HG03066 (cell line): ENCODE data around the gene TRAF3IP1.
"Not testable (repeated sequence)": the region's sequence is repeated elsewhere in the genome, so short reads cannot be mapped to it uniquely, and the experiment has no call there.

Experiments
- ATAC-seq: cut with Tn5 transposase; IDR thresholded peaks from one replicate; pipeline ENCODE4 v1.9.1; 2021; ENCODE audit warnings: low read depth; ENCODE audit not compliant: unreplicated experiment

The TRAF3IP1 gene

DNA sequence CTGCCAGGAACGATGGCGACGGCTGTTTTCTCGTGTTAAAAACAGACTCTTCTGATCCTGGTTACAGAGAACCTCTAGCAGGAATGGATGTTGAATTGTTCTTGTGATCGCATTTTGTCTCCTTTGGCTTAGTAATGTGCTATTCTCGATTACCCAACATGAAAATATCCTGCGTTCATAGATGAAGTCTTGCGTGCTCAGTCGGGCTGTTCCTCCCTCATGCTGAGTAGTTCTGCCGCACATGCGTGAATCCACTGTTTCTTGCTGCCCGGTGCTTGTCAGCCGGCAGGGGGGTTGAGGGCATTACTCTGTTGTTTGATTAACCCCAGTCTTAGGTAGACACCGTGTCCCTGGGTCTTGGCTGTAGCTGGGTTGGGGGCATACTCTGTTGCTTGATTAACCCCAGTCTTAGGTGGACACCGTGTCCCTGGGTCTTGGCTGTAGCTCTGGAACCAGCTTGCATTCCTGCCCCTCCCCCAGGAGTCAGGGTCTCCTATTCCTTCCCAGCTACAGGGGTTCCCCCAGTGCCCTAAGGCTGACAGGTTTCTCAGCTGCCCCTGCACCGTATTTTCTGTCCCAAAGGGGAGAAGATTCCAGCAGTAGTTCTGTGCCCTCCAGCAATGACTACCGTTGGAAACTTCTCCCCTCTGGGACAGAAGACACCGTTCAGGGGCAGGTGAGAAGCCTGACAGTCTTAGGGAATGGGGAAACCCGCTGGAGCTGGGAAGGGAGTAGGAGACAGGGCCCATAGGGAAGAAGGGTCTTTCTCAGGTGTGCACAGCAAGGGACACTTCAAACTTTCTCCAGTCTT, 84.3 kb downstream of the TRAF3IP1 start:
- ATAC-seq, result no peak

DNA sequence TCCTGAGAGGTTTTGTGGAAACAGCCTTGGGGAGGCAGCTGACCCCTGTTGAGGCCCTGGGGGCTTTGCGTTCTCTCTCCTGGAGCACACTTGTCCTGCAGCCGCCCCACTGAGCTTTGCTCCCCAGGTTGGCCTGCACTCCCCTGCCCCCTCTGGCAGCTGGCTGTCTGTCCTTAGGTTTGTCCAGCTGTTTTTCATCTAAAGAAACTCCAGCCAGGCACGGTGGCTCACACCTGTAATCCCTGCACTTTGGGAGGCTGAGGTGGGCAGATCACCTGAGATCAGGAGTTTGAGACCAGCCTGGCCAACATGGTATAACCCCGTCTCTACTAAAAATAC, 84.9 kb downstream of the TRAF3IP1 start:
- not testable (repeated sequence) for ATAC-seq

DNA sequence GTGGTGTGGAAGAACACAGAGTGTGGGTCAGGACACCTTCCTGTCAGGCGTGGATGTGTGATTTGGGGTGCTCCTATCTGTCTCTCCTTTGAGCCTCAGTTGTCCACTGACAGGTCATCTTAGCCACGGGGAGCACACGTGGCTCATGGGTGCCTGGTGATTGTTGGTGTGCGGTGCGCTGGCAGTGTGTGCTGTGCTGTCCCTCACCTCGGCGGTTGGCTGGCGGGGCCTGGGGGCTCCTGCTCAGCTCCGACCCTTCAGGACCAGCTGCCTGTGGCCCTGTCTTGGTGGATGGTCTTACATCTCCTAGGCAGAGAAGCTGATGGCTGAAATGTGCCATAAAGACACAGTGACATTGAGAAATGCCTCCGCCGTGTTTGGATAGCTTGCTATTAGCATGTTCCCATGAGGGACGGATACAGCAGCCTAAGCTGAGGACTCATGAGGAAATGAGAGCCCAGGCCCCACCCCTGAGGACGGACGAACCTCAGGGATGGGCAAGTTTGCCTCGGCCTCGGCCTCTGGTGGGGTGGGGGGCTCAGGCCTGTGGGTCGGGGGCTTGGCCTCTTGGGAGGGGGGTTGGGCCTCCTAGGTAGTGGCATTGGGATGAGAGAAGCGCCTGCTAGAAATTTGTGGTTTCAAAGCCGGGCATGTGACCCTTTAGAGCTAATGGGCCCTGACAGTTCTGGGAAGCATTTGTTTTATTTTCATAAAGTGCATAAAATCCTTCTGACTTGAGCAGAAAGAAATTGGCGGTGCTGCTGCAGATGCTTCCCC, 86.1 kb downstream of the TRAF3IP1 start:
- ATAC-seq, result no peak

DNA sequence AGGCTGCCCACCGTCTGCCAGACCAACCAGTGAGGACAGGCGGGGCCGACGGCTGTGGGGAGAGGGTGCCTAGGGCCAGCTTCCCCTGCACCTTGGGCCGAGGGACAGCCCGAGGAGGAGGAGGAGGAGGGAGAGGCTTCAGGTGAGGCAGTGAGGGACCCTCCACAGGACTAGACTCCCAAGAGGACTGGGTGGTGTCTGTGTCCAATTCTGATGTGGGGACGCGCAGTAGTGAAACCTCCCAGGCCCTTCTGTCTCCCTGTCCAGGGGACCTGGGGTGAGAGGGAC, 86.6 kb downstream of the TRAF3IP1 start:
- no peak for ATAC-seq

DNA sequence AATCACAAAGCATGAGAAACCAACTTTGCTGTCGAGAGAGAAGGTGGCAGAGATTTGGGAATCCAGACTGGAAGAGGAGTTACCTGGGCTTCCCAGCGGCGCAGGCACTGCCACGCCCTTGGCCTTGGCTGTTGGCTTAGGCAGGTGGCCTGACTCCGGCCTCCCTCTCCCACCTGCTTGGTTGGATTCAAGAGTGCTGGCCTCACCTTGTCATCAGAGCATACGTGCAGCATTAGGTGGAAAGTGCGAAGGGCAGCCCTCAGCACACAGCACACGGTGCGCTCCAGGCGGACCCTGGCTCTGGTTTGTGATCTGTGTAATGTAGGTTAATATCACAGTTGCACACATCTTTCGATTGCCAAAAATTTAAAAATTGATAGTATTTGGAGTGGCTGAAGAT, 87.2 kb downstream of the TRAF3IP1 start:
- no peak for ATAC-seq

DNA sequence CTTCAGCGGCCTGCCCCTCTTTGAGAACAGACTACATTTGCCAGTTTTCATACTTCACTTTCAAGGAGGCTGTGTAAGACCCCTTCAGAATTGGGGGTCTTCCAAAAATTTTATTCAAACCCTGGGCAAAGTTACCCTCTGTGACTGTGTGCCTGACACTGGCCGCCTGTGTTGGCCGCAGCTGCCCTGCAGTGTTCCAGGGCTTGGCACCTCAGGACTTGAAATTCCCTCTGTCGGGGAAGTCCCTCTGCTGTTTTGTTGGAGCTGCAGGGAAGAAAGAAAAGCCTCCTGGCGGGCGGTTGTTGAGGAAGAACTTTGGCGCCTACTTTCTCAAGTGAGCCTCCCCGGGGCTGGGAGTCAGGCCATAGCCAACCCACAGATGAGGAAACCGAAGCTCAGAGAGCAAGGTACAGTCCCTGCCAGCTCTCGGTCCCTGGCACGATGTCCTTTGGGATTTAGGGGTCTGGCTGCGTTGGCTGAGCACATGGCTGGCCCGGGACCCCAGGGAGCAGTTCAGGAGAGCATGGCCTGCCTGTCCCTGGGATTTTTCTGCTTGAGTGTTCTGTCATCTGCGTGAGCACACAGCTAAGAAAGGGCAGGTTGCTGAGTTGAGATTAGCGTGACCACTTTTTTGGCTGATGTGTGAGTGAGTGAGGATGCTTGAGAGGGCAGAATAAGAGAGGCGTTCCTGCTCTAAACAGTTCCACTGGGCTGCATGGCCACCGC, 88.5 kb downstream of the TRAF3IP1 start:
- ATAC-seq, result no peak

DNA sequence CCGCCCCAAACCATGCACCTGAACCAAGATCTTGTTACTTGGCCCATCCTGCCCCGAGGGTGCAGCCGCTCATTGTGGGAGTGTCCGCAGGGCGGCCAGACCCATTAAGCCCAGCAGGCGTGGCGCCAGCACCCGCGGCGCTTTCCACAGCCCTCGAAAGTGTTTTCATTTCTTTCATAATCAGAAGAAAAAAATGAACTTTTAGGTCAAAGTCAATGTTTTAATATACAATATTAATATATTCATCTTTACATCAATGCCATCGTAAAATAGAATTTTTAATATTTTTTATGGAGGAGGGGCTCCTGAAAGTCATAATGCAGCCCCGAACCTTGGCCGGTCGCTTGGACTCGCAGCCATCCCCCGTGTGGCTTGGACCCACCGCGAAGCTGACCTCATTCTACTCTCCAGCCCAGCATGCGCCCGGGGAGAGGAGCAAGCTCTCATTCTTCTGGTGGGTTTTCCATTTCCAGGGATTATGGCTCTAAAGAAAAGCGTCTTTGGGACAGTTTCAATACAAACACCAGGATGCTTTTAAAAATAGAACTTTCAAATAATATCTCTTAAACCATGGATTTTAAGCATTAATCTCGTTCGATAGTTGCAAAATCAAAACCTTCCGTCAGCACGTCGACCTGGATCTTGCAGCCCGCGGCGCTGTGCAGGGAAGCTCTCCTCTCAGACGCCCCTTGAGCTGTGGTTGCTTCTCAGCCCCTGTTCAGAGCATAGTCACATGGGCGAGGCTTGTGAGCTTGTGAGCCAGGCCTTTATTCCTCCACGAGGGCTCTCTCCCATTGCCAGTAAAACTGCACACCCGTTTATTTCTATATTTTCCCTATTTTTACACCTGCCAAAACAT, 89.3 kb downstream of the TRAF3IP1 start:
- ATAC-seq, result no peak

DNA sequence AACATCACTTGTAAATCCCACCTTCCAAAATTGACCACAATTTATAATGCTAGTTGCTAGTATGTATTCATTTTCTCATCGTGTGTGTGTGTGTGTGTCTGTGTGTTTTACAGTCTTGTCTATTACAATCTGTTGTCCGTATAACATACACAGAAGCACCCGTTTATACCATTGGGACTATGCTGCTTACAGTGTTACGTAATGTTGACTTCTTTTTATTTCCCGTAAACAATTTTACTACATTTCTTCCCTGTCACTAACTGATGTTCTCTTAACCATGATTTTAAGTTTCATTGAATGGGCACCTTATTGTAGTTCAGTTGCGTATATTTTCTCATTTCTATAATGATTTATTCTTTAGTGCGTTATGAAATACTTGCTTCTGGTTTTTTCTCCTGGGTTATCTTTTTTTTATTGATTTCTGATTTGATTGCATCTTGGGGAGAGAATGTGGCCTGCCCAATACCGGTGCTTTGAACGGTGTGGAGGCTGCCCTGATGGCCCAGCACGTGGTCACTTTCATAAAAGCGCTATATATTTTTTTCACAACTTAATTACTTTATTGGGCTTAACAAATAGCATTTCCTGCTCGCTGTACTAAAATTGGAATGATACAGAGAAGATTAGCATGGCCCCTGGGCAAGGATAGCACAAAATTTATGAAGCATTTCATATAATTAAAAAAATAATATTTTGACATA, 91.9 kb downstream of the TRAF3IP1 start:
- no peak for ATAC-seq

DNA sequence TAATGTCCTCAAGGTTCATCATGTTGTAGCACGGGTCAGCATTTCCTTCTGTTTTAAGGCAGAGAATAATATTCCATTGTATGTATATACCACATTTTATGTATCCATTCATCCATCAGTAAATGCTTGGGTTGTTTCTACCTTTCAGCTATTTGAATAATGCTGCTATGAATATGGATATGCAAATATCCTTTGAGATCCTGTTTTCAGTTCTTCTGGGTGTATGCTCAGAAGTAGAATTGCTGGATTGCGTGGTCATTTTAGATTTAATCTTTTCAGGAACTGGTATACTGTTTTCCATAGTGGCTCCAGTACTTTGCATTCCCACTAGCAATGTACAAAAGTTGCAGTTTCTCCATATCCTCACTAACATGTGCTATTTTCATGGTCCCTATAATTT, 93.0 kb downstream of the TRAF3IP1 start:
- ATAC-seq, result no peak

DNA sequence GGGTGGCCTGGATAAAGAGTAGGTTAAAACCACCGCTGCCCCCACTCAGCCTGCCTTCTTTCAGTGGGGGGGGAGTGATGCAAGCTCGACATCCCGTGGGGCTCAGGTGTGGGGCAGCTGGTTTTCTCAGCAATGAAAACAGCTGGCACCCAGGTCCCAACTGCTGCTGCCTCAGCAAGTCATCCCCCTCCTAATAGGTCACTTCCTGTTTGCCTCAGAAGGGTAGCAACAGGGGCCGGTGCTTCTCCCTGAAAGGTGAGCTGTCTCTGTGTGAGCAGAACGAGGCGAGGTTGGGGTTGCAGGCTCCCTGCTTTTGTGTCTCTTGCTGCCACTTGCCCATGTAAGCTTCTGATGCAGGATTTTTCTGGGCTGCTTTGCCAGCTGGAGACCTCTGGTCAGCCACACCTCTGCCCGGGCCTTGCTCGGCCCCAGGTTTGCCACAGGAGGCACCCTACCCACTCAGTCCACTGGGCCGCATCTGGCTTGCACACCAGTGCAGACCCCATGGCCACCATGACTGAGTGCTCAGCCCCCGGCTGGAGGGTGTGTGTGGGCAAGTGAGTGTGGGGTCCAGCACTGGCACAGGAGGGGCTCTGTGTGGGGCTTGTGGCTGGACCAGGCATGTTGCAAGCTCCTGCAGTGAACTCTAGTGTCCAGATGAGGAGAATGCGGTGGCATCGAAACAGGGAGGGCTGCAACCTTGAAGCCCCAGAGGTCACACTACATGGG, 94.9 kb downstream of the TRAF3IP1 start:
- no peak for ATAC-seq

DNA sequence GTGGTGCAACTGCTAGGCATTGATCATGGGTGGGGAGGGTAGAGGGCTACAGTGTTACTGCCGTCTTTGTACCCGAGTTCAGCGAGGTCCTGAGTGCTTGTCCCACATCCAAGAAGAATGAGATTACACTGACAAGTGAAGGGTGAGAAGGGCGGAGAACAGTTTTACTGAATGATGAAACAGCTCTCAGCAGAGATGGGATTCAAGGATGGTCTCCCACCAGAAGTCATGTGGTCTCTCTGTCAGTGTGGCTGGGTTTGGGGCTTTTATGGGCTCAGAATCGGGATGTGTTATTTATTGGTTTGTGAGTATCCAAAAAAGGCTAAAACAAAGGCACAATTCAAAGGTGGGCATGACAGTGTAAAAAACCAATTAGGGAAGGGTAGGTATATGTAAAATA, 95.6 kb downstream of the TRAF3IP1 start:
- no peak for ATAC-seq

DNA sequence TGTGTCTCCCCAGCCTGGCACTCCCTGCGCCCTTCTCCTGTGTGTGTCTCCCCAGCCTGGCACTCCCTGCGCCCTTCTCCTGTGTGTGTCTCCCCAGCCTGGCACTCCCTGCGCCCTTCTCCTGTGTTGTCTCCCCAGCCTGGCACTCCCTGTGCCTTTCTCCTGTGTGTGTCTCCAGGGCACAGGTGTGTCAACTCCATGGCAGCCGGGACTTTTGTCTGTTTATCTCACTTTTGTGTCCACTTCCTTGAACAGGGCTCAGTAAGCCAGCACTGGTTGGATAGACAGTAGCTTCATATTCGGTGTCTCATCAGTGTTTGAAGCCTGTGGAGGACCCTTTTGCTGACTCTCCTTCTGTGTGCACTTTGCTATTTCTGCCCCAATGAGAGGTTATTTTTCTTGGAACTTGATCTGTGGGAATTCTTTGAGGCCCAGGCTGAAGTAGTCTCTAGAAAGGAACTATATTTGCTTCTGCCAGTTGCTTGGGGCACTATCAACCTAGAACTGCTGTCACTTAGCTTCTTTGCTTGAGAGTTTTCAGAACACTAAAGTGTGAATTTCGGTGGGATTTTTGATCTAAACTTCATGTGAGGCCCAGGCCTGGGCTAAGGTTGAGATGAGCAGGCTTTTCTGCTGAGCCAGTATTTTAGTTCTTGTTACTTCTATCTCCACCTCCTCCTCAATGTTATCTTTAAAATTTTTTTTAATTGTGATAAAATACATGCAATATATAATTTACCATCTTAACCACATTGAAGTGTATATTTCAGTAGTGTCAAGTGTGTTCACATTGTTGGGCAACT, 98.1 kb downstream of the TRAF3IP1 start:
- ATAC-seq, result no peak

DNA sequence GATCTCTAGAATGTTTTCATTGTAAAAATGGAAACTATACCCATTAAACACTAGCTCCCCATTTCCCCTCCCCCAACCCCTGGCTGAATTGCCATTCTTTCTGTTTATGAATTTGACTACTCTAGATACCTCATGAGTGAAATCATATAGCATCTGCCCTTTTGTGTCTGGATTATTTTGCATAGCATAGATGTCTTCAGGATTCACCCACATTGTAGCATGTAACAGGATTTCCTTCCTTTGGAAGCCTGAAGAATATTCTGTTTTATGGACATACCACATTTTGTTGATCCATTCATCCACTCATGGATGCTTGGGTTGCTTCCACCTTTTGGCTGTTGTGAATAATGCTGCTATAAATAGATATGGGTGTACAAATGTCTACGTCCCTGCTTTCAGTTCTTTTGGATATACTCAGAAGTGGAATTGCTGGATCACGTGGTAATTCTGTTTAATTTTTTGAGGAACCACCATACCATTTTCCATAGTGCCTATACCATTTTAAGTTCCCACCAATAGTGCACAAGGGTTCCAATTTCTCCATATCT, 98.8 kb downstream of the TRAF3IP1 start:
- ATAC-seq, result no peak

DNA sequence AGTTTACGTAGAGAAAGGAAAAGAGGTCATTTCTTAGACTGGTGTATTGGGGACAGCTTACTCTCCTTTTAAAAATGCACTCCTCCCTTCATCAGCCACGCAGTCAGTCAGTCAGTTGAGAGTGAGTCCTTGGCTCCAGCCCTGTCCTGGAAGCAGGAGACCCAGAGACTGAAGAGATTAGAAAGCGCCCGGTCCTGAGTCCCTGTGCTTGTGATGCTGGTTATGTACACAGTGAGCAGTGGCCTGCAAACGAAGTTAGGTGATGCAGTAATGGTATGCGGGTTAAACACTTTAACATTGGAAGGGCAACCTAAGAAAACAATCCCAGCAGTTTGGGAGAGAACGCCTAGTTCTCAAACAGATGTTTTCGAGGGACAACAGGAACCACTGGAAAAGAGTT, 100.1 kb downstream of the TRAF3IP1 start:
- ATAC-seq, result no peak

DNA sequence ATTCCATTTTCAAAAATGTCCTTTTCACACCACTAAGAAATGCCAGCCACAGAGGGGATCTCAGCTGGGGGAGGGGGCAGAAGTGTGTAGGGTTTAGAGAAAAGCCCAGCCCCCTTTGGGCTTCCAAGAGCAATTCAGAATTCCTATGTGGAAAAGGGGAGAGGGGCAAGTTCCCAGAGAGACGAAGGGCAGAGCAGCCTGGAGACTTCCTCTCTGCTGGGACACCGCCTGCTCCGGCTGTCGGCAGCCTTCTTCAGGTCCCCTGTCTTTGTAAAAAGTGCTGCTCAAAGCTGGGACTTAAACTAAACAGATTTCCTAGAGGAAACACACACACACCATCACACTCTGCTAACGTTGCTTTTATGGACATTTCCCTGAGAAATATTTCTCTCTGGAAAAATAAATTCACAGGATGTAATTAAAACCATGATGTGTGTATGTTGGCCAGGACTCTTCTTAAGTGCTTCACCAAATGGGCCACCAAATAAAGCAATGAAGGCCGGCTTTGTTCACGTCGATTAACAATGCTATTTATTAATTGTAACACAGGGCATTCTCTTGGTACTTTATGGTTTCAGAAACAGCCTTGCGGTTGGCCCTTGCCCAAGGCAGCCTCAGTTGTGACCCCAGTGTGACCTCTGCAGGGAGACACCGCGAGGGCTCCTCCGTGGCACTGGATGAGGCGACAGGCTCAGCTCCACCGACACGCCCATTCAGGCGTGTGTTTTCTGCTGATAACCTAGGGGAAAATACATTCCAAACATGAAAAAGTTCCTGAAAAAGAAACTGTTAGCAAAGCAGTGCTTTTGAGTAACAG, 100.8 kb downstream of the TRAF3IP1 start:
- no peak for ATAC-seq

DNA sequence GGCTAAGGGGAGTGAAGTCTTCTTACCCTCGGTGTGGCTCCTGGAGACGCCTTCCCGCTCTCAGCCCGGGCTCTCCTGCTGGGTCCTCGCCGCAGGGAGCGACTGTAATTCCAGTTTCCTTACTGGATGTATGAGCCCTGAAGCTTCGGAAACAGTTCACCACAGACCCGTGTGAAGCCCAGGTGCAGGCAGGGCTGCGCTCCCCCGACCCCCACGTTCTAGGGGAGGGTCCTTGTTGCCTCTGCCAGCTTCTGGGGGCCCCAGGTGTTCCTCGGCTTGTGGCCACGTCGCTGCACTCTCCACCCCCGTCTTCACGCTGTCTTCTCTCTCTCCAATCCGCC, 101.3 kb downstream of the TRAF3IP1 start:
- no peak for ATAC-seq

DNA sequence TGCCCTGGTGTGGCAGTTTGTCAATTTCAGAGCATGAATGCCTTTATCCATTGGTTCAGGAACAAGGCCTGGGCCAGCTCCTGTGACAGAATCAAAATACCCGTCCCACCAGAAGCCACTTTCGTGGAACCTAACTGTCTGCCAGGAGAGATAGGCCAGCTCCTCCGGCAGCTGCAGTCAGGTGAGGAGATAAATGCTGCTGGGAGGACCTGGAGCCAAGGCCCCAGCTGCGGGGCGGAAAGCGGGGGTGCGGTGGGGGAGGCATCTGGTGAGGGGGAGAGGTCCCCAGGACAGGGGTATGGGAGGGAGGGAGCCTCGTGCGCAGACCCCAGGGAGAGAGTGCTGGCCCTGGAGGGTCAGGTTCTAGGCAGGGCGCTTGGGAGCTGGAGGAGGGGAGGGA, 102.0 kb downstream of the TRAF3IP1 start:
- ATAC-seq, result no peak

DNA sequence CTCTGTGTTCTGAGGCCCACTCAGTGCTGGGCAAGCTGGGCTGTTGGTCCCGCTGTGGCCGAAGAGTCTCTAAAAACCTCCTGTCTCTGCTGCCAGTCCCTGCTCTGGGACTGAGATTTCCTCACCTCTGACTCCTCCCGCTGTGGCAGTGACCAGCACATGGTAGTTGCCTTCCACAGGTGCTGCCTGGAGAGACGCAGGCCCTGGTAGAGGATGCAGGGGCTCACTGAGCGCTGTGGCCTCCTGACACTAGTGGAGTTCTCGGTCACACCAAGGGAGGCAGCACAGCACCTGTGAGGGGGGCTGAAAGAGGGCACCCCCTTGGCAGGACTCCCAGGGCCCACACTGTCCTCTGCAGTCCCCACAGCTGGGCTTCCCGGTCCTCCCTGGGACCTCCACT, 102.6 kb downstream of the TRAF3IP1 start:
- no peak for ATAC-seq
